ENCODE data around the gene CDK6. TPM values are rescaled to one million over a fixed set of nuclear protein-coding genes. Genes with fewer than 3 reads are reported as not detected.

CDK6 gene
- total RNA-seq, 1 experiment from 2014 or later, result 41.4 TPM

GRCh38 chr7:92731335-92732063, 104.9 kb downstream of the CDK6 start:
- CTCF ChIA-PET, result no interaction called here
- peaks cover 51% of the 10 kb centered on the region for H3K79me2 ChIP-seq (ENCODE audit: insufficient read depth, low read length)

More at GRCh38 chr7:92731335-92732063, 104.9 kb downstream of the CDK6 start:
- H3K9me2 ChIP-seq (ENCODE audit: insufficient read depth), result no peaks in the 10 kb centered on the region
- 0 out of 2 replicates have a peak overlapping the region, but pooled peaks have one; percentile 2 for H3K9ac ChIP-seq (ENCODE audit: low read length)
- H3K9me3 ChIP-seq (ENCODE audit: control insufficient read depth in 1 of 2, insufficient read depth in 1 of 2, low read depth in 1 of 2, low read length in 2 of 2), result no peaks in the 10 kb centered on the region
- no peaks in the 10 kb centered on the region for H4K20me1 ChIP-seq (ENCODE audit: insufficient read depth)
- ChIA-PET RAD21 (ENCODE audit: low non-redundant PET in 1 of 2, low total read pairs in 2 of 2, uncharacterized antibody in 2 of 2, unreplicated experiment in 2 of 2) (no interaction called here), POLR2A (no interaction called here)
- peak; percentile 25; the same call in 1 of the 2 replicates for TF ChIP-seq POLR2AphosphoS5 (IDR thresholded peaks at IDR 0.05; ENCODE audit: low read depth, low read length)
- peak; percentile 88 for TF ChIP-seq CBX3 (IDR thresholded peaks at IDR 0.05; ENCODE audit: low read depth)
- TF ChIP-seq SP1 (IDR thresholded peaks at IDR 0.05; ENCODE audit: low read depth), result peak; percentile 59
- no peak for TF ChIP-seq ZBTB33 (IDR thresholded peaks at IDR 0.05; ENCODE audit: extremely low read depth, insufficient replicate concordance, low read length)
- peak; percentile 68 for TF ChIP-seq SRF (IDR thresholded peaks at IDR 0.05; ENCODE audit: low read depth)
- peak; percentile 66 for TF ChIP-seq JUND (IDR thresholded peaks at IDR 0.05)
- TF ChIP-seq FOSL1 (IDR thresholded peaks at IDR 0.05; ENCODE audit: low read depth), result peak; percentile 91
- peak; percentile 57 for TF ChIP-seq MAX (IDR thresholded peaks at IDR 0.05)
- no peak for TF ChIP-seq EZH2phosphoT487 (IDR thresholded peaks at IDR 0.05; ENCODE audit: borderline replicate concordance)
- no peak for DNase-seq (ENCODE audit: low read depth, low spot score)
- no TSS peak for BruUV-seq (replicated peaks)
- peak; percentile 89 for ATAC-seq
- no peaks in the 10 kb centered on the region for H3K27me3 ChIP-seq (ENCODE audit: insufficient read depth, low read length)
- H3K36me3 ChIP-seq (ENCODE audit: control insufficient read depth in 1 of 2, insufficient read depth in 2 of 2, low read length in 2 of 2), result no peaks in the 10 kb centered on the region
- peak overlapping the region; percentile 57 for H3K4me2 ChIP-seq (ENCODE audit: low read length)
- peak overlapping the region; percentile 0; the same call in 1 of the 2 replicates for H3K27ac ChIP-seq (ENCODE audit: low read depth, low read length)
- H3K4me1 ChIP-seq (ENCODE audit: control insufficient read depth in 1 of 2, insufficient read depth in 2 of 2, low read length in 2 of 2), result peaks cover 7 to 26% of the 10 kb centered on the region in 2 experiments
- peak overlapping the region in 1 of 2 experiments; percentile 7; a peak in 1 of 4 replicates for H3K4me3 ChIP-seq (replicated peaks in 1 of 2; ENCODE audit: low read depth in 1 of 2, low read length in 2 of 2)
- H2AFZ ChIP-seq (ENCODE audit: low read depth, low read length, poor library complexity, severe bottlenecking), result no peak overlapping the region
- intact Hi-C loops (cut with micrococcal nuclease), result no loop called here

Data from HCT116 (cell line).